ENCODE measurements around the gene SRRM2.

Gene SRRM2

DNA sequence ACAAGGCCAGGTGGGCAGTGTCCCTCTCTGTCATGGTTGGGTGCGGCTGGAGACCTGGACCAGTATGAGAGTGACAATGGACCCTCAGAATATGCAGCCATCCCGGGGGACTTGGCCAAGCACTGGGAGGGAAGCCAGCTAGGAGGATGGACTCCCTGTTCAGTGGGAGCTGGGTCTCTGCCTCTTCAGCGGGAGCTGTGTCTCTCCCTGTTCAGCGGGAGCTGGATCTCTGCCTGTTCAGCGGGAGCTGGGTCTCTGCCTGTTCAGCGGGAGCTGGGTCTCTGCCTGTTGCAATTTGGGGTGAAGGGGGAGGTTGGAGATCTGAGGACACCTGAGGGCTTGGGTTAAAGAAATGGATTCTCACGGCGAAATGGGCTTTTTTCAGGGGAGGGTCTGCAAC lies 38.7 kb downstream of the SRRM2 start:
- no peaks in the 10 kb centered on the region for H3K36me3 ChIP-seq (ENCODE audit: control insufficient read depth, insufficient read depth, low read length)
- H3K9ac ChIP-seq (ENCODE audit: low read length), result no peak overlapping the region
- no peak overlapping the region for H3K4me3 ChIP-seq (ENCODE audit: low read length)
- H3K4me1 ChIP-seq (ENCODE audit: control insufficient read depth, insufficient read depth, low read length), result no peaks in the 10 kb centered on the region
- H3K27me3 ChIP-seq (ENCODE audit: control insufficient read depth, insufficient read depth, low read length), result peaks cover 8% of the 10 kb centered on the region
- no peak overlapping the region for H3K27ac ChIP-seq (ENCODE audit: low read depth, low read length)

DNA sequence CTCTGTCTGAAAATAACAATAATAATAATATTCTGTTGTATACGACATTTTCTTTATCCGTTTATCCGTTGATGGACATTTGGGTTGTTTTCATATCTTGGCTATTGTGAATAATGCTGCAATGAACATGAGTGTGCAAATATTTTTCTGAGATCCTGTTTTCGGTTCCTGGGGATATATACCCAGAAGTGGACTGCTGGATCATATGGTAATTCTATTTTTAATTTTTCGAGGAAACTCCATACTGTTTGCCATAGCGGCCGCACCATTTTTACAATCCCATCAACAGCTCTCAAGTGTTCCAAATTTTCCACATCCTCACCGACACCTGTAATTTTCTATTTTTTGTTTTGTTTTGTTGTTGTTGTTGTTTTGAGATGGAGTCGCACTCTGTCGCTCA lies 40.5 kb downstream of the SRRM2 start:
- Histone ChIP-seq H3K36me3 (ENCODE audit: control insufficient read depth, insufficient read depth, low read length) (no peaks in the 10 kb centered on the region), H3K4me1 (ENCODE audit: control insufficient read depth, insufficient read depth, low read length) (no peaks in the 10 kb centered on the region), H3K27me3 (ENCODE audit: control insufficient read depth, insufficient read depth, low read length) (peaks cover 2% of the 10 kb centered on the region), H3K4me3 (ENCODE audit: low read length) (no peak overlapping the region), H3K27ac (ENCODE audit: low read depth, low read length) (no peak overlapping the region), H3K9ac (ENCODE audit: low read length) (no peak overlapping the region)

DNA sequence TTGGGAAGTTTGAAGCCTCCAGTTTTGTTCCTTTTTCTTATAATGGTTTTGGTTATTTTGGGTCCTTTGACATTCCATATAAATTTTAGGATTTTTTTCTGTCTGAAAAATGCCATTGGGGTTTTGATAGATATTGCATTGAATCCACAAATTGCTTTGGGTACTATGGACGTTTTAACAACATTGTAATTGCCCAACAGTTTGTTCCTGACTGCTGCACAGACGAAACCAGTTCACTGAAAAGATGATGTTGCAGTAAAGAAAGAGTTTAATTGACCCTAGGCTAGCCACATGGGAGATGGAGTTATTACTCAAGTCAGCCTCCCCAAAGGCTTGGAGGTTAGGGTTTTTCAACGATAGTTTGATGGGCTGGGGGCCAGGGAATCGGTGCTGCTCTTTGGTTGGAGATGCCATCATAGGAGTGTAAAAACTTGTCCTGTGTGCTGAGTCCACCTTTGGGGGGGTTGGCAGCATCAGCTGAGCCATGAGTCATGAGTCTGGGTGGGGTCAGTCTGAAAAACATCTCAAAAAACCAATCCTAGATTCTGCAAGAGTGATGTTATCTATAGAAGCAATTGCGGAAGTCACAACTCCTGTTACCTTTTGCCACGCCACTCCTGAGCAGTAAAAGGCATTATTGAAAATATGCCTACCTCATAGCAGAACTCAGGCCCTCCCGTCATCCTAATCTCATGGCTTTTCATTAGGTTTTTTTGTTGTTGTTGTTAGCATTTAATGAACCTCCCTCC lies 43.1 kb downstream of the SRRM2 start:
- no peaks in the 10 kb centered on the region for H3K27me3 ChIP-seq (ENCODE audit: control insufficient read depth, insufficient read depth, low read length)
- H3K4me3 ChIP-seq (ENCODE audit: low read length), result no peak overlapping the region
- no peak overlapping the region for H3K9ac ChIP-seq (ENCODE audit: low read length)
- no peak overlapping the region for H3K27ac ChIP-seq (ENCODE audit: low read depth, low read length)
- H3K4me1 ChIP-seq (ENCODE audit: control insufficient read depth, insufficient read depth, low read length), result no peaks in the 10 kb centered on the region
- no peaks in the 10 kb centered on the region for H3K36me3 ChIP-seq (ENCODE audit: control insufficient read depth, insufficient read depth, low read length)

DNA sequence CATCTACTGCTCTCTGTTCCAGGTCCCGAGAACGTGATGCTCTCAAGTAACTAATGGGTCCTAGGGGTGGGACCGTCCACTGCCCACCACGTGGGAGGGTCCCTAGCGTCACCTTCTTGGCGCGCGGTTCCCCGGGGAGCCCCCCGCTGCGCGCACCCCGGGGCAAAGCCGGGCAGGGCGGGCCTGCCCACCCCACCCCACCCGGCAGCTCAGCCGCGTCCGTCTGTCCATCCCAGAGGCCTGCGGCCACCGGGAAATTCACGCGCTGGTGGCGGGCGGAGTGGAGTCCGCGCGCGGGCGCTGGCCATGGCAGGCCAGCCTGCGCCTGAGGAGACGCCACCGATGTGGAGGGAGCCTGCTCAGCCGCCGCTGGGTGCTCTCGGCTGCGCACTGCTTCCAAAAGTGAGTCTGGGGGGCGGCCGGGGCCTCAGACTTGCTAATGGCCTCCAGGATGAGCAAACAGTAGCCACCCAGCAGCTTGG lies 46.3 kb downstream of the SRRM2 start:
- Histone ChIP-seq H3K36me3 (ENCODE audit: control insufficient read depth, insufficient read depth, low read length) (no peaks in the 10 kb centered on the region), H3K27me3 (ENCODE audit: control insufficient read depth, insufficient read depth, low read length) (no peaks in the 10 kb centered on the region), H3K9ac (ENCODE audit: low read length) (no peak overlapping the region), H3K27ac (ENCODE audit: low read depth, low read length) (no peak overlapping the region), H3K4me1 (ENCODE audit: control insufficient read depth, insufficient read depth, low read length) (no peaks in the 10 kb centered on the region), H3K4me3 (ENCODE audit: low read length) (no peak overlapping the region)

DNA sequence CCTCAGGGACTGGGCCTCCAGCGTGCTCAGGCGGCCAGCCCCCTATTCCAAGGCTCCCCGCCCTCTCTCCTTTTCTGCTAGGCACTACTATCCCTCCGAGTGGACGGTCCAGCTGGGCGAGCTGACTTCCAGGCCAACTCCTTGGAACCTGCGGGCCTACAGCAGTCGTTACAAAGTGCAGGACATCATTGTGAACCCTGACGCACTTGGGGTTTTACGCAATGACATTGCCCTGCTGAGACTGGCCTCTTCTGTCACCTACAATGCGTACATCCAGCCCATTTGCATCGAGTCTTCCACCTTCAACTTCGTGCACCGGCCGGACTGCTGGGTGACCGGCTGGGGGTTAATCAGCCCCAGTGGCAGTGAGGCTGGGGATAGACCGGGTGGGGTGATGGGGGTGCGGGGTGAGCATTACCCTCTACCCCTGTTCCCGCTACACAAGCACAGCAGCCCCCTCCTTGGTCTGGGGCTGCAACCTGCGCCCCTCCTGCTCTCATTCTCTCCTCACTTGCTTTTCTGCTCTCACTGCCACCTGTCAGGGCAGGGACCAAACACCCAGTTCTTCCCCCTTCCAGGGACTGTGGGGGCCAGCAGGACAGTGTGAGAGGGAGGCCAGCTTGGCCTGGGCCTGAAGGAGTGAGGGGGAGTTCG lies 46.9 kb downstream of the SRRM2 start:
- no peak overlapping the region for H3K27ac ChIP-seq (ENCODE audit: low read depth, low read length)
- no peaks in the 10 kb centered on the region for H3K36me3 ChIP-seq (ENCODE audit: control insufficient read depth, insufficient read depth, low read length)
- H3K9ac ChIP-seq (ENCODE audit: low read length), result no peak overlapping the region
- no peak overlapping the region for H3K4me3 ChIP-seq (ENCODE audit: low read length)
- no peaks in the 10 kb centered on the region for H3K4me1 ChIP-seq (ENCODE audit: control insufficient read depth, insufficient read depth, low read length)
- no peaks in the 10 kb centered on the region for H3K27me3 ChIP-seq (ENCODE audit: control insufficient read depth, insufficient read depth, low read length)

DNA sequence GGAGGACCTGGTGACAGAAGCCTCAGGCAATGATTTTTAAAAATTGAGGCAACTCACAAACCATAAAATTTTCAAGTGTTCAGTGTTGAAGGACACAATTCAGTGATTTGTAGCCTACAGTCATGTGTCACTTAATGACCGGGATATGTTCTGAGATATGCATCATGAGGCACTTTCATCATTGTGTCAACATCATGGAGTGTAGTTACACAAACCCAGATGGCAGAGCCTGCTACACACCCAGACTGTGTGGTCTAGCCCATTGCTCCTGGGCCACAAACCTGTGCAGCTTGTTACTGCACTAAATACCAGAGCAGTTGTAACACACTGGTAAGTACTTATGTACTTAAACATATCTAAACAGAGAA lies 47.4 kb downstream of the SRRM2 start:
- no peaks in the 10 kb centered on the region for H3K36me3 ChIP-seq (ENCODE audit: control insufficient read depth, insufficient read depth, low read length)
- H3K4me1 ChIP-seq (ENCODE audit: control insufficient read depth, insufficient read depth, low read length), result no peaks in the 10 kb centered on the region
- H3K27me3 ChIP-seq (ENCODE audit: control insufficient read depth, insufficient read depth, low read length), result no peaks in the 10 kb centered on the region
- no peak overlapping the region for H3K9ac ChIP-seq (ENCODE audit: low read length)
- no peak overlapping the region for H3K4me3 ChIP-seq (ENCODE audit: low read length)
- no peak overlapping the region for H3K27ac ChIP-seq (ENCODE audit: low read depth, low read length)

DNA sequence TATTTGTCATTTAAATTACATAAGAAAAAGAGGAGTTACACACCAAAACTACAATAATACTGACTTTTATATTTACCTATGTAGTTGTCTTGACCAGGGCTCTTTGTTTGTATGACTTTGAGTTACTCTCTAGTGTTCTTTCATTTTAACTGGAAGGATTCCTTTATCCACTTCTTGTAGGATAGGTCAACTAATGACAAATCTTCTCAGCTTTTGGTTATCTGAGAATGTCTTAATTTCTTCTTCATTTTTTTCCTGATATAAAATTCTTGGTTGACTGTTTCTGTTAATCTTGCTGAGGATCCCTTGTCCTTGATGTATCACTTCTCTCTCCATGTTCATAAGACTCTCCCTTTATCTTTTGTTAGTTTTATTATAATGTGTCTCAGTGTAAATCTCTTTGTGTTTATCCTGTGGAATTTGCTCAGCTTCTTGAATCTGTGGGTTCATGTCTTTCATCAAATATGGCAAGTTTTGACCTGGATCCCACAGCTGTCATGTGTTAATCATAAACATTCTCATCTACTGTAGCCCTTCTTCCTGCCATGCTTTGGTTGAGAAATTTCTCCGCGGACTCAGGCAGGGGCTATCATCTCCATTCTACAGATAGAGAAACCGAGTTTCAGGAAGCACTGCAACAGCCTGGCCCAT lies 51.2 kb downstream of the SRRM2 start:
- Histone ChIP-seq H3K4me3 (ENCODE audit: low read length) (no peak overlapping the region), H3K27ac (ENCODE audit: low read depth, low read length) (no peak overlapping the region), H3K36me3 (ENCODE audit: control insufficient read depth, insufficient read depth, low read length) (no peaks in the 10 kb centered on the region), H3K4me1 (ENCODE audit: control insufficient read depth, insufficient read depth, low read length) (no peaks in the 10 kb centered on the region), H3K9ac (ENCODE audit: low read length) (no peak overlapping the region), H3K27me3 (ENCODE audit: control insufficient read depth, insufficient read depth, low read length) (no peaks in the 10 kb centered on the region)

DNA sequence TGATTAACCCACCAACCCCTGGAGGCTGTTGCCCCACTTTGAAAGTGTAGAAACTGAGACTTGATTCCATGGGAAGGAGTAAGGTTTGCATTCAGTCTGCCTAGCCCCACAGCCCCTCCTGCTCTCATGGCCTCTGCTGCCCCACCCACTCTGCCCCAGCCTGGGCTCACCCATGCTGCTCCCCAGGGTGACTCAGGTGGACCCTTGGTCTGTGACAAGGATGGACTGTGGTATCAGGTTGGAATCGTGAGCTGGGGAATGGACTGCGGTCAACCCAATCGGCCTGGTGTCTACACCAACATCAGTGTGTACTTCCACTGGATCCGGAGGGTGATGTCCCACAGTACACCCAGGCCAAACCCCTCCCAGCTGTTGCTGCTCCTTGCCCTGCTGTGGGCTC lies 52.3 kb downstream of the SRRM2 start:
- Histone ChIP-seq H3K27me3 (ENCODE audit: control insufficient read depth, insufficient read depth, low read length) (no peaks in the 10 kb centered on the region), H3K4me3 (ENCODE audit: low read length) (no peak overlapping the region), H3K4me1 (ENCODE audit: control insufficient read depth, insufficient read depth, low read length) (no peaks in the 10 kb centered on the region), H3K27ac (ENCODE audit: low read depth, low read length) (no peak overlapping the region), H3K36me3 (ENCODE audit: control insufficient read depth, insufficient read depth, low read length) (no peaks in the 10 kb centered on the region), H3K9ac (ENCODE audit: low read length) (no peak overlapping the region)

DNA sequence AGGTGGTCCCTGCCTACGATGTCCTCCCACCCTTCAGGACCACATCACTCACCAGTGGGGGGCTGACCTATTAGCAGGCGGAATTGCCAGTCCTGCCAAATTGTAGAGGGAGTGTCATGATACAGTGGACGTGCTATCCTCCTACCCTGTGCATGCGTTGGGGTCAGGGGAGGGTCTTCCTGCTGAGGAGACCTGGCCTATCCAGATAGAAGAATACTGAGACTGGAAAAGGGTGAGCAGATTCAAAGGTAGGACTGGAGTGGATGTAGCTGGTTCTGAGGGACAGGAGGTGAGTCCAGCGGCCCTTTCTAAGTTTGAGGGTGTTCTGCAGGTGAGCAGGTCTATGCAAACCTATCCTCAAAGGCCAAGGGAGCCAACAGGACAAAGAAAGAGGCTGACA lies 53.8 kb downstream of the SRRM2 start:
- Histone ChIP-seq H3K9ac (ENCODE audit: low read length) (no peak overlapping the region), H3K36me3 (ENCODE audit: control insufficient read depth, insufficient read depth, low read length) (no peaks in the 10 kb centered on the region), H3K4me3 (ENCODE audit: low read length) (no peak overlapping the region), H3K27ac (ENCODE audit: low read depth, low read length) (no peak overlapping the region), H3K27me3 (ENCODE audit: control insufficient read depth, insufficient read depth, low read length) (no peaks in the 10 kb centered on the region), H3K4me1 (ENCODE audit: control insufficient read depth, insufficient read depth, low read length) (no peaks in the 10 kb centered on the region)

DNA sequence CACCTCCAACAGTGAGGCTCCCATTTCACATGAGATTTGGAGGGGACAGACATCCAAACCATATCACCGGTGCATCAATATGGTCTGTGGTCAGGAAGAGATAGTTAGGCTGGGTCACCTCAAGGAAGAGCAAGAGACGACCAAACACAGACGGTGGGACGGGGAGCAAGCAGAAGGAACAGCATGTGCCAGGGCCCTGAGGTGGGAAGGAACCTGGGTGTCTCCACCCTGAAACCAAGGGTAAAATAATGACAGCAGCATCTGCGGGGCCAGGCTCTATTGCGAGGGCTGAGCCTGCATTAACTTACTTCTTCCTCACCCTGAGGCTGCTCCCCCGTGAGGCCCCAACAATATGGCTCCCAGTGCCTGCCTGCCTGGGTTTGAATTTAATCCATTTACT lies 55.7 kb downstream of the SRRM2 start:
- no peaks in the 10 kb centered on the region for H3K4me1 ChIP-seq (ENCODE audit: control insufficient read depth, insufficient read depth, low read length)
- no peaks in the 10 kb centered on the region for H3K36me3 ChIP-seq (ENCODE audit: control insufficient read depth, insufficient read depth, low read length)
- peaks cover 2% of the 10 kb centered on the region for H3K27me3 ChIP-seq (ENCODE audit: control insufficient read depth, insufficient read depth, low read length)
- no peak overlapping the region for H3K27ac ChIP-seq (ENCODE audit: low read depth, low read length)
- no peak overlapping the region for H3K4me3 ChIP-seq (ENCODE audit: low read length)
- H3K9ac ChIP-seq (ENCODE audit: low read length), result no peak overlapping the region

DNA sequence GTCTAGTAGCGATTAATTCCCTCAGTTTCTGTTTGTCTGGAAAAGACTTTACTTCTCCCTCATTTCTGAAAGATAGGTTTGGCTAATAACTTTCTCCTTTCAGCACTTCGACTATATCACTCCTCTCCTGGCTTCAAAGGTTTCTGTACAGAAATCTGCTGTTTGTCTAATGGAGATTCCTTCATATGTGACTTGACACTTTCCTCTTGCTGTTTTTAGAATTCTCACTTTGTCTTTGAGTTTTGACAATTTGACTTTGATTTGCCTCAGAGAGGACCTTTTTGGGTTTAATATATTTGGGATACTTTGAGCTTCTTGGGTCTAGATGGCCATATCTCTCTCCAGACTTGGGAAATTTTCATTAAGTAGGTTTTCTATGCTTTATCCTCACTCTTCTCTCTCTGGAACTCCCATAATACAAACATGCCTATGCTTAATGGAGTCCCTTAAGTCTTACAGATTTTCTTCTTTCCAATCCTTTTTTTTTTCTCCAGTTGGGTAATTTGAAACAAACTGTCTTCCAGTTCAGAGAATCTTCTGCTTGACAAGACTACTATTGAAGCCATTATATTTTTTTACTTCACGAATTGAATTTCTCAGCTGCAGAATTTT lies 56.8 kb downstream of the SRRM2 start:
- Histone ChIP-seq H3K4me1 (ENCODE audit: control insufficient read depth, insufficient read depth, low read length) (no peaks in the 10 kb centered on the region), H3K36me3 (ENCODE audit: control insufficient read depth, insufficient read depth, low read length) (no peaks in the 10 kb centered on the region), H3K27me3 (ENCODE audit: control insufficient read depth, insufficient read depth, low read length) (peaks cover 2% of the 10 kb centered on the region), H3K9ac (ENCODE audit: low read length) (no peak overlapping the region), H3K27ac (ENCODE audit: low read depth, low read length) (no peak overlapping the region), H3K4me3 (ENCODE audit: low read length) (no peak overlapping the region)

DNA sequence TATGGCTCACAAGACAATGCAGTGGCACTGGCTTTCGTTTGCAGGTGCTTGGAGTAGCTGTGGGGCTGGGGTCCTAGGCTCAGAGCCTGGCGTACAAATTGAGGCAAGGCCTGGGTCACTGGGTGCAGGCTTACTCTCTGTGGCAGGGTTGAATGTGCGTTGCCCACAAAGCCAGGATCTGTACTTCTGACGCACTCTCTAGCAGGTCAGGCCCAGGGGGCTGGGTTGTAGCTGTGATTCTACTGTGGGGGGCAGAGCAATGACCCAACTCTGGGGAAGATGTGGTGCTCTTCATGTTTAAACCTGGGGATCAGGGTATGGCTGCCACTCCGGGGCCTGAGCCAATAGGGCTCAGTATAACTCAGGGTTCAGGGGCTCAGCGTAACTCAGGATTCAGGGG lies 58.2 kb downstream of the SRRM2 start:
- H3K4me3 ChIP-seq (ENCODE audit: low read length), result no peak overlapping the region
- no peak overlapping the region for H3K9ac ChIP-seq (ENCODE audit: low read length)
- H3K36me3 ChIP-seq (ENCODE audit: control insufficient read depth, insufficient read depth, low read length), result no peaks in the 10 kb centered on the region
- peaks cover 2% of the 10 kb centered on the region for H3K27me3 ChIP-seq (ENCODE audit: control insufficient read depth, insufficient read depth, low read length)
- H3K4me1 ChIP-seq (ENCODE audit: control insufficient read depth, insufficient read depth, low read length), result no peaks in the 10 kb centered on the region
- H3K27ac ChIP-seq (ENCODE audit: low read depth, low read length), result no peak overlapping the region

All from rectal smooth muscle tissue (tissue), 1 donor.